ENCODE results near the gene ANKRD33B.

- TF ChIP-seq POLR2A (IDR thresholded peaks at IDR 0.05) (no peak), CTCF (IDR thresholded peaks at IDR 0.05) (no peak)
These were observed 18.6 kb downstream of the ANKRD33B start for GRCh38 chr5:10582512-10582897.
